H1 (cell line): Measurements from ENCODE around the gene SH2B2.
"Not testable (repeated sequence)": the region's sequence is repeated elsewhere in the genome, so short reads cannot be mapped to it uniquely, and the experiment has no call there.

Source experiments
- POLR2AphosphoS5 ChIP-seq: IDR thresholded peaks from 2 replicates; pipeline ENCODE4 v1.6.1; 2011; ENCODE audit warnings: low read depth, low read length
- RFX5 ChIP-seq: IDR thresholded peaks from 2 replicates; pipeline ENCODE4 v1.6.1; 2011; ENCODE audit warnings: low read depth, low read length, improper control_type of control experiment, borderline replicate concordance
- SIX5 ChIP-seq: IDR thresholded peaks from 2 replicates; pipeline ENCODE4 v1.6.1; 2011; ENCODE audit warnings: mild to moderate bottlenecking, low read depth, low read length
- TF ChIP-seq, protein P1 (sequence below), 3 experiments: IDR thresholded peaks; 1 replicate in 2 of 3; 2 replicates in 1 of 3; pipeline versions ENCODE4 v1.5.1 to v1.6.1; 2011; ENCODE audit warnings: low read length in 3 of 3, mild to moderate bottlenecking in 3 of 3, inconsistent platforms in 2 of 3, low read depth in 1 of 3, moderate library complexity in 1 of 3; ENCODE audit not compliant: insufficient read depth in 1 of 3; ENCODE audit errors: control extremely low read depth in 1 of 3

DNA sequence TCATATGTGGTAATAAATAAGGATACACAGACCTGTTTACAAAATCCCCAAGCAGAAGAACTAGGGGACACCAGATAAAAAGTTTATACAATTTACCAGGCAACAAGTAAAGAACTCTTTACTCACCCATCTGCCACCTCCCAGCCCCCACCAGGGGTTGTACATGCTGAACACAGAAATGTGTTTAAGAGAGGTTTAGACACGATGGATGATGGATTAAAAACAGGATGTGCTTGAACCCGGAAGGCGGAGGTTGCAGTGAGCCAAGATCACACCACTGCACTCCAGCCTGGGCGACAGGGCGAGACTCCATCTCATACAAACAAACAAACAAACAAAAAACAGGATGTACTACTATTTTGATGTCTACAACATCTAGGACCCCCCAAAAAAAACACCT is 42.2 kb downstream of the SH2B2 start:
- TF ChIP-seq RFX5, POLR2AphosphoS5, SIX5: not testable (repeated sequence)
- TF ChIP-seq, protein P1, sequence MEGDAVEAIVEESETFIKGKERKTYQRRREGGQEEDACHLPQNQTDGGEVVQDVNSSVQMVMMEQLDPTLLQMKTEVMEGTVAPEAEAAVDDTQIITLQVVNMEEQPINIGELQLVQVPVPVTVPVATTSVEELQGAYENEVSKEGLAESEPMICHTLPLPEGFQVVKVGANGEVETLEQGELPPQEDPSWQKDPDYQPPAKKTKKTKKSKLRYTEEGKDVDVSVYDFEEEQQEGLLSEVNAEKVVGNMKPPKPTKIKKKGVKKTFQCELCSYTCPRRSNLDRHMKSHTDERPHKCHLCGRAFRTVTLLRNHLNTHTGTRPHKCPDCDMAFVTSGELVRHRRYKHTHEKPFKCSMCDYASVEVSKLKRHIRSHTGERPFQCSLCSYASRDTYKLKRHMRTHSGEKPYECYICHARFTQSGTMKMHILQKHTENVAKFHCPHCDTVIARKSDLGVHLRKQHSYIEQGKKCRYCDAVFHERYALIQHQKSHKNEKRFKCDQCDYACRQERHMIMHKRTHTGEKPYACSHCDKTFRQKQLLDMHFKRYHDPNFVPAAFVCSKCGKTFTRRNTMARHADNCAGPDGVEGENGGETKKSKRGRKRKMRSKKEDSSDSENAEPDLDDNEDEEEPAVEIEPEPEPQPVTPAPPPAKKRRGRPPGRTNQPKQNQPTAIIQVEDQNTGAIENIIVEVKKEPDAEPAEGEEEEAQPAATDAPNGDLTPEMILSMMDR (IDR thresholded peaks at IDR 0.05; ENCODE audit: control extremely low read depth in 1 of 3, insufficient read depth in 1 of 3, low read depth in 1 of 3, low read length in 3 of 3), result not testable (repeated sequence)
